Measurements from ENCODE around the gene NDUFB6.
"Not testable (repeated sequence)": the region's sequence is repeated elsewhere in the genome, so short reads cannot be mapped to it uniquely, and the experiment has no call there.

NDUFB6 gene

GRCh38 chr9:32524892-32525708 lies 47.9 kb downstream of the NDUFB6 start:
- peak overlapping the region; percentile 83 for H3K4me3 ChIP-seq (ENCODE audit: low read depth, low read length)
- TF ChIP-seq, protein P1, sequence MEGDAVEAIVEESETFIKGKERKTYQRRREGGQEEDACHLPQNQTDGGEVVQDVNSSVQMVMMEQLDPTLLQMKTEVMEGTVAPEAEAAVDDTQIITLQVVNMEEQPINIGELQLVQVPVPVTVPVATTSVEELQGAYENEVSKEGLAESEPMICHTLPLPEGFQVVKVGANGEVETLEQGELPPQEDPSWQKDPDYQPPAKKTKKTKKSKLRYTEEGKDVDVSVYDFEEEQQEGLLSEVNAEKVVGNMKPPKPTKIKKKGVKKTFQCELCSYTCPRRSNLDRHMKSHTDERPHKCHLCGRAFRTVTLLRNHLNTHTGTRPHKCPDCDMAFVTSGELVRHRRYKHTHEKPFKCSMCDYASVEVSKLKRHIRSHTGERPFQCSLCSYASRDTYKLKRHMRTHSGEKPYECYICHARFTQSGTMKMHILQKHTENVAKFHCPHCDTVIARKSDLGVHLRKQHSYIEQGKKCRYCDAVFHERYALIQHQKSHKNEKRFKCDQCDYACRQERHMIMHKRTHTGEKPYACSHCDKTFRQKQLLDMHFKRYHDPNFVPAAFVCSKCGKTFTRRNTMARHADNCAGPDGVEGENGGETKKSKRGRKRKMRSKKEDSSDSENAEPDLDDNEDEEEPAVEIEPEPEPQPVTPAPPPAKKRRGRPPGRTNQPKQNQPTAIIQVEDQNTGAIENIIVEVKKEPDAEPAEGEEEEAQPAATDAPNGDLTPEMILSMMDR (conservative IDR thresholded peaks at IDR 0.05; ENCODE audit: low read depth, low read length): no peak
- DNase-seq (ENCODE audit: low read depth): peak; percentile 38

DNA sequence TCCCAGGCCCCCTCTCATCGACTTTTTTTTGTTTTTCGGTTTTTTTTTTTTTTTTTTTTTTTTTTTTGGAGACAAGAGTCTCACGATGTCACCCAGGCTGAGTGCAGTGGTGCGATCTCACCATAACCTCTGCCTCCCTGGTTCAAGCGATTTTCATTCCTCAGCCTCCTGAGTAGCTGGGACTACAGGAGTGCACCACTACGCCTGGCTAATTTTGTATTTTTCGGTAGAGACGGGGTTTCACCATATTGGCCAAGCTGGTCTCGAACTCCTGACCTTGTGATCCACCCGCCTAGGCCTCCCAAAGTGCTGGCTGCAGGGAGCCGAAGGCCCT lies 48.4 kb downstream of the NDUFB6 start:
- DNase-seq (ENCODE audit: low read depth): not testable (repeated sequence)
- peak overlapping the region; percentile 83 for H3K4me3 ChIP-seq (ENCODE audit: low read depth, low read length)

DNA sequence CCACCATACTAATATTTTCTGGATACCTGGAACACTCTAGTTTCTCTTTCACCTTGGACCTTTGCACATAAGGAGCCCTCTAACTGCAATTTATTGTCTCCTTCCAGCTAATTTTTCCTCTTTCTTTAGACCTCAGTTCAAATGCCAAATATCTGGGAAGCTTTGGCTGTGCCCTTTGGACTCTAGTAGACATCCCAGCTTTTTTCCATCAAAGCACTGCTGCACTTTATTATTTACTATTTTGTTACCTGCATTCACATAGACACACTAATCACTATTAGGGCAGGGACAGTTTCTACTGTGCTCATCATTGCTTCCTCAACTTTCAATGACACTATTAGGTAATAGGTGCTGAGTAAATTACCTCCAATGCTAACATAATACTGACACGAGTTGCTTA lies 49.0 kb downstream of the NDUFB6 start:
- no peak for DNase-seq (ENCODE audit: low read depth)
- TF ChIP-seq, protein P1 (conservative IDR thresholded peaks at IDR 0.05; ENCODE audit: low read depth, low read length): no peak
- H3K4me3 ChIP-seq (ENCODE audit: low read depth, low read length): no peak overlapping the region

GRCh38 chr9:32518276-32518675 lies 54.7 kb downstream of the NDUFB6 start:
- no peak overlapping the region for H3K4me3 ChIP-seq (ENCODE audit: low read depth, low read length)
- TF ChIP-seq, protein P1 (conservative IDR thresholded peaks at IDR 0.05; ENCODE audit: low read depth, low read length): no peak
- no peak for DNase-seq (ENCODE audit: low read depth)

- TF ChIP-seq, protein P1 (conservative IDR thresholded peaks at IDR 0.05; ENCODE audit: low read depth, low read length): no peak
- DNase-seq (ENCODE audit: low read depth): no peak
- H3K4me3 ChIP-seq (ENCODE audit: low read depth, low read length): no peak overlapping the region
Measured at GRCh38 chr9:32516241-32516640, 56.7 kb downstream of the NDUFB6 start.

- TF ChIP-seq, protein P1 (conservative IDR thresholded peaks at IDR 0.05; ENCODE audit: low read depth, low read length): no peak
- no peak for DNase-seq (ENCODE audit: low read depth)
- H3K4me3 ChIP-seq (ENCODE audit: low read depth, low read length): no peak overlapping the region
Measured at GRCh38 chr9:32508728-32509127, 64.2 kb downstream of the NDUFB6 start.

GRCh38 chr9:32503008-32503407 lies 70.0 kb downstream of the NDUFB6 start:
- no peak overlapping the region for H3K4me3 ChIP-seq (ENCODE audit: low read depth, low read length)
- TF ChIP-seq, protein P1 (conservative IDR thresholded peaks at IDR 0.05; ENCODE audit: low read depth, low read length): no peak
- DNase-seq (ENCODE audit: low read depth): peak; percentile 23
